Measurements from ENCODE around the gene BCL3.

DNA sequence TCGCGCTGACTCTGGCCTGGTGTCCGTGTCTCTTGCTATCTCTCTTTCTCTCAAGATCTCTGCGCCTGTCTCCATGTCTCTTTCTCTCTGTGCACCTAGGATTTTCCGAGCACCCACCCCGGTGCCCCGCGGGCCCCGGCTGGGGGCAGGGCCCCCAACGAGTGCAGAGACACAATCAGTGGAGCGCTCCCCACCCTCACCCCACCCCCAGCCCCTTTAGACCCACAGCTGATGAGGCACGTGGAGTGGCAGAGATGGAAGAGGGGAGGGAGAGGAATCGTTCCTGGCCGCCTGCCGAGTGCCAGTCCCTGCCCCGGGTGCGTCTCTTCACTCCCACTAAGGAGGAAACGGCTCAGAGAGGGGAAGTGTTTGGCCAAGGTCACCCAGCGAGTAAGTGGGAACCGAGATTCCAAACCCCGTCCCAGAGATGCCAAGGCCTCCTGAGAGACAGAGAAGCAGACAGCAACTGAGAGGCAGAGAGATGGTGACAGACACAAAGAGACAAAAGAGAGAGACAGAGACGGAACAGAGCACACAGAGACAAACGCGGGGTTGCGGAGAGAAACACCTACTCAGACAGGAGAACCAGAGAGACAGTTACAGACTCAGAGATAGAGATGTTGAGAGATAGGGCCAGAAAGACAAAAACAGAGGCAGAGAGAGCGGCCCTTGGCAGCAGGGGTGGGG lies 626 bp upstream of the BCL3 start:
- TF ChIP-seq, protein P1, sequence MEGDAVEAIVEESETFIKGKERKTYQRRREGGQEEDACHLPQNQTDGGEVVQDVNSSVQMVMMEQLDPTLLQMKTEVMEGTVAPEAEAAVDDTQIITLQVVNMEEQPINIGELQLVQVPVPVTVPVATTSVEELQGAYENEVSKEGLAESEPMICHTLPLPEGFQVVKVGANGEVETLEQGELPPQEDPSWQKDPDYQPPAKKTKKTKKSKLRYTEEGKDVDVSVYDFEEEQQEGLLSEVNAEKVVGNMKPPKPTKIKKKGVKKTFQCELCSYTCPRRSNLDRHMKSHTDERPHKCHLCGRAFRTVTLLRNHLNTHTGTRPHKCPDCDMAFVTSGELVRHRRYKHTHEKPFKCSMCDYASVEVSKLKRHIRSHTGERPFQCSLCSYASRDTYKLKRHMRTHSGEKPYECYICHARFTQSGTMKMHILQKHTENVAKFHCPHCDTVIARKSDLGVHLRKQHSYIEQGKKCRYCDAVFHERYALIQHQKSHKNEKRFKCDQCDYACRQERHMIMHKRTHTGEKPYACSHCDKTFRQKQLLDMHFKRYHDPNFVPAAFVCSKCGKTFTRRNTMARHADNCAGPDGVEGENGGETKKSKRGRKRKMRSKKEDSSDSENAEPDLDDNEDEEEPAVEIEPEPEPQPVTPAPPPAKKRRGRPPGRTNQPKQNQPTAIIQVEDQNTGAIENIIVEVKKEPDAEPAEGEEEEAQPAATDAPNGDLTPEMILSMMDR (conservative IDR thresholded peaks at IDR 0.05) = no peak
- TF ChIP-seq ZFX (IDR thresholded peaks at IDR 0.05) = no peak

Data from C4-2B (cell line).